Ascending aorta (tissue), 2 donors: ENCODE results near the gene CELSR2. TPM values are rescaled to one million over a fixed set of nuclear protein-coding genes. Genes with fewer than 3 reads are reported as not detected.

Experiments
- DNase-seq, 2 donors: peaks; one replicate each; pipeline ENCODE4 v3.0.0-alpha.2; 2019; ENCODE audit warnings: low spot score in 2 of 2
- H3K27ac ChIP-seq, 2 donors: fragments of 200-600 bp; sonication (generic); one replicate each; pipeline ENCODE4 v1.5.1; 2016 to 2017; ENCODE audit warnings: mild to moderate bottlenecking in 1 of 2
- H3K27me3 ChIP-seq: fragments of 200-600 bp; sonication (generic); one replicate; pipeline ENCODE4 v1.5.1; 2017
- H3K36me3 ChIP-seq, 2 donors: fragments of 200-600 bp; sonication (generic); one replicate each; pipeline ENCODE4 v1.5.1; 2016
- H3K4me1 ChIP-seq, 2 donors: fragments of 200-600 bp; sonication (generic); one replicate each; pipeline ENCODE4 v1.5.1; 2016 to 2017; ENCODE audit warnings: mild to moderate bottlenecking in 1 of 2
- H3K4me3 ChIP-seq, 2 donors: fragments of 200-600 bp; sonication (generic); one replicate each; pipeline ENCODE4 v1.5.1; 2016 to 2017; ENCODE audit warnings: mild to moderate bottlenecking in 1 of 2
- H3K9me3 ChIP-seq, 2 donors: fragments of 200-600 bp; sonication (generic); one replicate each; pipeline ENCODE4 v1.5.1; 2016
- CTCF ChIP-seq, 3 experiments: fragments of 200-600 bp in 2 of 3; fragments of 450-650 bp in 1 of 3; sonication (generic) in 2 of 3; IDR thresholded peaks; one replicate each; pipeline ENCODE4 v1.5.1; 2016 to 2019; ENCODE audit warnings: antibody characterized with exemption in 3 of 3, mild to moderate bottlenecking in 1 of 3, moderate library complexity in 1 of 3
- intact Hi-C: fragments of 100-400 bp; cut with DNase I; formaldehyde crosslinking; loops from one replicate; pipeline ENCODE4 v1.15.1; 2023
- total RNA-seq: library from RNA; depleted of rRNA; stranded (reverse); fragments of >200 nt; gene quantifications from one replicate; pipeline ENCODE4 v1.1.0, GENCODE V29; 2016

Gene CELSR2
- total RNA-seq, 1 donor from 2014 or later = 3.6 TPM

- Histone ChIP-seq H3K4me1 (peaks cover 0 to 10% of the 10 kb centered on the region in 2 donors), H3K36me3 (no peaks in the 10 kb centered on the region), H3K9me3 (no peaks in the 10 kb centered on the region), H3K27me3 (no peaks in the 10 kb centered on the region), H3K27ac (no peak overlapping the region), H3K4me3 (no peak overlapping the region)
- DNase-seq = peak in 1 of 2 donors; percentile 90
- intact Hi-C loops = loop anchor here (1.0 to 5.0 kb wide), 2 partner anchors 122 to 255 kb away; no protein-coding TSS in a partner anchor
- peak; percentile 89 to 91 (median 89) for TF ChIP-seq CTCF (IDR thresholded peaks at IDR 0.05)
Measured at GRCh38 chr1:109277434-109278204, 28.3 kb downstream of the CELSR2 start.

- H3K4me1 ChIP-seq = peaks cover 0 to 15% of the 10 kb centered on the region in 2 donors
- H3K36me3 ChIP-seq = no peaks in the 10 kb centered on the region
- H3K9me3 ChIP-seq = no peaks in the 10 kb centered on the region
- H3K27me3 ChIP-seq = no peaks in the 10 kb centered on the region
- no peak overlapping the region for H3K27ac ChIP-seq
- H3K4me3 ChIP-seq = no peak overlapping the region
- intact Hi-C loops = loop anchor here (5.0 kb wide), 3 partner anchors 63 to 253 kb away; partner anchors contain the start of gene ATXN7L2
- TF ChIP-seq CTCF (IDR thresholded peaks at IDR 0.05) = no peak
- peak in 1 of 2 donors; percentile 18 for DNase-seq
Measured at GRCh38 chr1:109279615-109280278, 30.4 kb downstream of the CELSR2 start.

DNA sequence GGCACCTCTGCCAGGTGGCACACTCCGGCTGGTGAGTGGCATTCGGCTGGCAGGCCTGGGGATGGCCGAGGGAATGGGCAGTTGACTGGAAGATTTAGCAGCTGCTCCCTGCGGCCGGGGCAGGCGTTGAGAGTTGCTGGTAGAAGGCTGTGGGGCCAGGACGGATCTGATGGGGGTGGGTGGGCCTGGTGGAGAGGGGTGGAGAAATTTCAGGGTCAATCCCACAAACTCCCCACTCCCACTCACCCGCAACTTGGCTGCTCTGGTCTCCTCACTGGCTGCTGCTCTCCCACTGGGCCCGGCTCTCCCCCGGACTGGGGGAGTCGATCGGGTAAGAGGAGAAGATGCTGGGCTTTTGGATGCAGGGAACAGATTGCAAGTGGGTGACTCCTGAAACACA is 31.5 kb downstream of the CELSR2 start:
- Histone ChIP-seq H3K4me3 (no peak overlapping the region), H3K27ac (no peak overlapping the region), H3K4me1 (peaks cover 0 to 15% of the 10 kb centered on the region in 2 donors), H3K9me3 (no peaks in the 10 kb centered on the region), H3K27me3 (no peaks in the 10 kb centered on the region), H3K36me3 (no peaks in the 10 kb centered on the region)
- no peak for DNase-seq
- intact Hi-C loops = loop anchor here (5.0 kb wide), 2 partner anchors 61 to 201 kb away; partner anchors contain the start of gene ATXN7L2
- TF ChIP-seq CTCF (IDR thresholded peaks at IDR 0.05) = no peak

DNA sequence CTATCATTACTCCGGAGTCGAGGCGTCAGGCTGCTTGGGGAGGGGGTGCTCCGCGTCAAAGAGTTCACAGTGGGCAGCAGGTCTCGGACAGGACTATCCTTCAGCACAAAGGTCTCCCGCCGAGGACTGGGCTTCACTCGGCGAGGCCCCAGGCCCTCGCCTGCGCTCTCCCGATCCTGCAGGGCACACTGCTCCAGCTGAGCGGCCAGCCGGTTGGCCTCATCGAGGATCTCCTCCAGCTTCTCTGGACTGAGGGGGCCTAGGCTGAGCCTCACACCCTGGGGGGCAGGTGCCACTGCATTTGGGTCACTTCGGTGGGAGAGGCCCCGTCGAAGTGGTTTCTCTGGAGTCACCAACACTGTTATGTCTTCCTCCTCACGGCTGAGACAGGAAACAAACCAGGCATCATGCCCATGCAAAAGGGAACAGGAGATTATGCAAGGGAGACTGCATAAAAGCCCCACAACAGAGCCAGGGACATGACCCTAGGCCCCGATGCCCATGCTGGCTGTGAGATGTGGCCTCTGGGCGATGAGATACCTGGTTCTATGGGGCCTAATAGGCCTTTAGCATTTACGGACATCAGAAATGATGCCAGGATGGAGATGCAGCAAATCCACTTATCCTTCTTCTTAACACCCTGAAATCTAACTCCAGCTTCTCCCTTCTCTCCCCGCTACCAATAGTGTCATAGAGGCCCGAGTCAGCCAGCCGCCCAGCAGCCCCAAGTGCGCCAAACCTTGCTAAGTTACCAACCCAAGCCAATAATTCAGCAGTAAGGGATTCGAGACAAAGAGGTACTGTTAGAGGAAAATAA is 32.5 kb downstream of the CELSR2 start:
- Histone ChIP-seq H3K36me3 (no peaks in the 10 kb centered on the region), H3K27me3 (no peaks in the 10 kb centered on the region), H3K27ac (peak overlapping the region; percentile 84 to 91), H3K4me3 (peak overlapping the region; percentile 66 to 84), H3K9me3 (no peaks in the 10 kb centered on the region), H3K4me1 (peaks cover 0 to 15% of the 10 kb centered on the region in 2 donors)
- intact Hi-C loops = loop anchor here (5.0 kb wide), 2 partner anchors 60 to 200 kb away; partner anchors contain the start of gene ATXN7L2
- DNase-seq = peak in 1 of 2 donors; percentile 52
- TF ChIP-seq CTCF (IDR thresholded peaks at IDR 0.05) = no peak

- Histone ChIP-seq H3K4me1 (peaks cover 0 to 13% of the 10 kb centered on the region in 2 donors), H3K4me3 (peak overlapping the region; percentile 66 to 84), H3K36me3 (no peaks in the 10 kb centered on the region), H3K27ac (peak overlapping the region; percentile 84 to 91), H3K27me3 (no peaks in the 10 kb centered on the region), H3K9me3 (no peaks in the 10 kb centered on the region)
- no peak for DNase-seq
- no peak for TF ChIP-seq CTCF (IDR thresholded peaks at IDR 0.05)
- intact Hi-C loops = loop anchor here (5.0 kb wide), 2 partner anchors 60 to 200 kb away; partner anchors contain the start of gene ATXN7L2
Measured at GRCh38 chr1:109282497-109282951, 33.2 kb downstream of the CELSR2 start.
